NB4 (cell line): ENCODE measurements around the gene BICDL1.

Experiments
- CTCF ChIP-seq: IDR thresholded peaks from one replicate; pipeline ENCODE4 v1.5.1; 2012; ENCODE audit warnings: low read depth, low read length
- MAX ChIP-seq: IDR thresholded peaks from 2 replicates; pipeline ENCODE4 v1.6.1; 2011; ENCODE audit warnings: low read depth, low read length

DNA sequence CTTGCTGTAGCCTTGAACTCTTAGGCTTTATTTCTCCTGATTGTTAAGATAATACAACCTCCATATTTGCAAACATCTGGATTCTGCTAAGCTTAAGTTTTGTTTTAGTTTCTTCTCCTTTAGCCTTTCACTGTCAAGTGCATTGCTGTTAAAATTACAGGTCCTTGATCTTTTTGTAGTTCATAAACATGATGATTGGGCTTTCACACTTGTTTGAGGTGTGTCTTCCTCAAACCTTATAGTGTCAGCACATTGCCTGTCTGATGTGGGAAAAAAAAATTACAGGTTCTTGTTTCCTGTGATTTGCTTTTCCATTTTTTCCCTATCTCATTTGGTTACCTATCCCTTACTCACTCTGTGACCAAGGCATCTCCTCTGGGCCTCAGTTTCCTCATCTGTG is 59.2 kb downstream of the BICDL1 start:
- TF ChIP-seq CTCF (no peak), MAX (no peak)
